GM12801 (cell line): ENCODE data around the gene TMEM260.

ENCODE experiments used
- TF ChIP-seq, protein P1 (sequence below): IDR thresholded peaks from one replicate; pipeline ENCODE4 v1.5.1; 2011; ENCODE audit warnings: control low read depth; ENCODE audit not compliant: insufficient read length; ENCODE audit errors: extremely low read depth

TMEM260 gene

DNA sequence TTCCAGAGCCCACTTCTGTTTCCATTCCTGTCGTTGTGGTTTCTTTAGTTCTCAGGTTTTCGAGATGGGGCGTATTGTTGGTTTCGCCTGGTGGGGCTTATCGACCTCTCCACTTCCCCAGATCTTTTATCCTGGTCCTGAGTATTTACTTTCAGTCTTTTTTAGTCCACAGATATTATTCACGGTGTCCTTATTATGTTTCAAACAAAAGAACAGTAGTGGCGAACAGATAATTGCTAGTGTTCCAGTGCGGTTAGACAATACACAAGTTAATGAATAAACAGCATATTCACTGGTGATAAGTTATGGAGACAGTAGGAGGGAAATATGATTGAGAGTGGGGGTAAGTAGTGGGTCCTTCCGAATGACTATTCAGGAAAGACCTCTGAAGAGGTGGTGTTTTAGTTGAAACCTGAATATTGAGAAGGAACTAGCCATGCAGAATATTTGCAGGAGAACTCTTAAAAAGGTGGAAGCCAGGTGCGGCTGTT lies 668 bp downstream of the TMEM260 start:
- TF ChIP-seq, protein P1, sequence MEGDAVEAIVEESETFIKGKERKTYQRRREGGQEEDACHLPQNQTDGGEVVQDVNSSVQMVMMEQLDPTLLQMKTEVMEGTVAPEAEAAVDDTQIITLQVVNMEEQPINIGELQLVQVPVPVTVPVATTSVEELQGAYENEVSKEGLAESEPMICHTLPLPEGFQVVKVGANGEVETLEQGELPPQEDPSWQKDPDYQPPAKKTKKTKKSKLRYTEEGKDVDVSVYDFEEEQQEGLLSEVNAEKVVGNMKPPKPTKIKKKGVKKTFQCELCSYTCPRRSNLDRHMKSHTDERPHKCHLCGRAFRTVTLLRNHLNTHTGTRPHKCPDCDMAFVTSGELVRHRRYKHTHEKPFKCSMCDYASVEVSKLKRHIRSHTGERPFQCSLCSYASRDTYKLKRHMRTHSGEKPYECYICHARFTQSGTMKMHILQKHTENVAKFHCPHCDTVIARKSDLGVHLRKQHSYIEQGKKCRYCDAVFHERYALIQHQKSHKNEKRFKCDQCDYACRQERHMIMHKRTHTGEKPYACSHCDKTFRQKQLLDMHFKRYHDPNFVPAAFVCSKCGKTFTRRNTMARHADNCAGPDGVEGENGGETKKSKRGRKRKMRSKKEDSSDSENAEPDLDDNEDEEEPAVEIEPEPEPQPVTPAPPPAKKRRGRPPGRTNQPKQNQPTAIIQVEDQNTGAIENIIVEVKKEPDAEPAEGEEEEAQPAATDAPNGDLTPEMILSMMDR, result no peak

DNA sequence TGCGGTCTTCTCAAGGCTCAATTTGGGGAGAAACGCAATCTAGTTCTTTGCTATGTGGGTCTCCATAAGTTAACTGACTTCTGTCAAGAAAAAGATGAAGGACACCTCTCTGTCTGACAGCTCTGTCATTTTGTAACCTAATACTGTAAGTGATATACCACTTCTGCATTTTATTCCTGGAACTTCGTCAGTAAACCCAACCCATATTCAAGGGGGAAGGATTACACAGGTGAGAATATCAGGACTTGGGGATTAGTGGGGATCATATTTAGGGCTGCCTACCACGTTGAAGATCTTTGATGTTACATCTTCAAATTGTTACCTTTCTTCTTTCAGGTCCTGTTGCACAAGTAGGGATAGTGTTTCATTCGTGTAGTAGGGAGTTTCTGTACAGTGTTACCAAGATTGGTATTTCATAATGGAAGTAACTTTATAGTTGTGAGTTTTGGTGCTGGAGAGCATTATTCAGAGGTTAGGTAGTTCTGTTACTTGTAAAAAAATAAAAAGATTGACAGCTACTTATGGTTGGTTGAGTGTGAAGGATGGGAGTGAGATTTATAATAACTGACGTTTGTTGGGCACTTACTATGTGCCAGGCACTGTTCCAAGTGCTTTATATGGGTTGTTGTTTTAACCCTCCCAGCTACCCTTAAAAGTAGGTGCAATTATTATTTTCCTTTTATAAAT lies 1.6 kb downstream of the TMEM260 start:
- TF ChIP-seq, protein P1, result no peak

DNA sequence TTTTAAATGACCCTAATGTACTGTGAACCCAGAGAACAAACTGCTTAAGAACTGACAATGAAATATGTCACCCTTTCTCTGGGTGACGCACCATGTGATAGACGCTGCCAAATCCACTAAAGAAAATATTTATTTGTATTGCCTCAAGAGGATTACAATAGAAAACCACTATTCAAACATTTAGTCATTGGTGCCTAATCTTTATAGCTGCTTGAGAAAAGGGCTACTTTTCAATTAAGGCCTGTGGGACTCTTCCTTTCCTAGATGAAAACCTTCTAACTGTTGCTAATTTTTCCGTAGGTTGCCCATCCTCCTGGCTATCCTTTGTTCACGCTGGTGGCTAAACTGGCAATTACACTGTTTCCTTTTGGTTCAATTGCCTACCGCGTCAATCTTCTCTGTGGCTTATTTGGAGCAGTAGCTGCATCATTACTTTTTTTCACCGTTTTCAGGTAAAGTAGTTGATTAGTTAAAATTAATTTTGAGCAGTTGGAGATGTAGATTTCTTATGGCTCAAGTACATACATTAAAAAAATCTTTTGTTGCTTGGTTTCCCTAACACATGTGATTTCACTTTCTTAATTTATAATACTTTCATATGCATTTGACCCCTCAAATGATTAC lies 6.0 kb downstream of the TMEM260 start:
- TF ChIP-seq, protein P1, result no peak

DNA sequence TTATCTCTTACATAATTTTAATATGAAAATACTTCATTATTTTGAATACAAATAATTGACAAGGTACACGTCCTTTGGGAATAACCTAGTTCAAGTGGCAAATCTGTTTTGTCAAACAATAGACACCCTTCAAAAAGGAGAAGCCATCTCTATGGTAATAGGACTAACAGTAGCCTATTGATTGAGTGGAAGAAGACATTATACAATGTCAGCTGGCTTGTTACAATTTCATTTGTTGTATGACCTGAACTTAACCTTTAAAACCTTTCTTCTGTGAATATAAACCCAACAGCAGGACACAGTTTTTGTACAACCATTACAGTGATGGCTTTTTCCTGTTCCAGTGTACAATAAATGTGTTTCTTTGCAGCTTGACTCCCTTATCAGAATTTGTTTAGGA lies 8.1 kb downstream of the TMEM260 start:
- TF ChIP-seq, protein P1, result no peak

GRCh38 chr14:56590535-56590960 lies 10.9 kb downstream of the TMEM260 start:
- TF ChIP-seq, protein P1, result no peak

GRCh38 chr14:56592746-56593544 lies 13.3 kb downstream of the TMEM260 start:
- TF ChIP-seq, protein P1, result no peak

GRCh38 chr14:56594428-56594827 lies 14.8 kb downstream of the TMEM260 start:
- TF ChIP-seq, protein P1, result no peak
